GM18499 (cell line): ENCODE data around the gene TMEM181.

ENCODE experiments used
- ATAC-seq: cut with Tn5 transposase; IDR thresholded peaks from one replicate; pipeline ENCODE4 v1.9.1; 2021; ENCODE audit warnings: moderate number of reproducible peaks; ENCODE audit not compliant: insufficient read depth, unreplicated experiment

The TMEM181 gene

DNA sequence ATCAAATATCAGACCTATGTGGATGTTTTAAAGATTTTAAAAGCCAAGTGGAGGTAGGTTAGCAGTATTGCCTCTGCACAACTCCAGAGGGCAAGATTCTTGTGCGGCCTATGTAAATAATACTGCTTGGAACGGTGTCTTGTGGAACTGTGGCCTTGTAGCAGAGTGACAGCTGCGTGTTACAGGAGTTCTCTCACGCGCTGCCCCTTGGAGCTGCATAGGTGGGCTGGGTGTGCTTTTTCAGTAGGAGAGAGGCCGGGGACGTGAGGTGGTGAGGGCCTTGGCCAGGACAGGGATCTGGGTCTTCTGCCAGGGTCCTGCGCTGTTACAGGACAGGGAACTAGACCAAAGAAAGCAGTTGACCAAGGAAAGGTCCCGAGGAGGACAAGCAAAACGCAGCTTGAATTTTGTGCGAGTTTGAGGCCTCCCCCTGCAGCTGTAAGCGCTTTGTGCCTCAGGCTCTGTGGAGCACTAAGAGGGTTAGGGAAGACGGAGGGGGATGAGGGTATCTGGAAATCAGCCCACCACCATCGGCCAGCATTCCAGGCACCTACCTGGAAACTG lies 1.5 kb downstream of the TMEM181 start:
- no peak for ATAC-seq

DNA sequence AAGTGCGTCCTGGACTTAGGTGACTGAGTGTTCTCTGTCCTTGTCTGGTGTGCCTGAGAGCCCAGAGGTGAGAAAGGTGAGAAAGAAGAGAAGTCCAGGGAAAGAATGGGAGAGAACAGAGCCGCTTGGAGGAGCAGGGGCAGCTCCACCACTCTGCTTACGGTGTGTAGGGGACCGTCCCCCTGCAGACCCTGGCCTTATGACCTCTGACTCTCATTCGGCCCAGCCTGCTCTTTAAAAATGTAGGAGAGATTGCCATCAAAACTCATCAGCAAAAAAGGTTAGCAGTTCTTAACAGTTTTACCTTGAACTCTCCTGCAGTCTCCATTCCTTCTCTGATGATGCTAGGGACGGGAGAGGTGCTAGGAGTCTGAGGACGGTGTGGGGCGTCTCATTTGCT lies 2.0 kb downstream of the TMEM181 start:
- no peak for ATAC-seq

DNA sequence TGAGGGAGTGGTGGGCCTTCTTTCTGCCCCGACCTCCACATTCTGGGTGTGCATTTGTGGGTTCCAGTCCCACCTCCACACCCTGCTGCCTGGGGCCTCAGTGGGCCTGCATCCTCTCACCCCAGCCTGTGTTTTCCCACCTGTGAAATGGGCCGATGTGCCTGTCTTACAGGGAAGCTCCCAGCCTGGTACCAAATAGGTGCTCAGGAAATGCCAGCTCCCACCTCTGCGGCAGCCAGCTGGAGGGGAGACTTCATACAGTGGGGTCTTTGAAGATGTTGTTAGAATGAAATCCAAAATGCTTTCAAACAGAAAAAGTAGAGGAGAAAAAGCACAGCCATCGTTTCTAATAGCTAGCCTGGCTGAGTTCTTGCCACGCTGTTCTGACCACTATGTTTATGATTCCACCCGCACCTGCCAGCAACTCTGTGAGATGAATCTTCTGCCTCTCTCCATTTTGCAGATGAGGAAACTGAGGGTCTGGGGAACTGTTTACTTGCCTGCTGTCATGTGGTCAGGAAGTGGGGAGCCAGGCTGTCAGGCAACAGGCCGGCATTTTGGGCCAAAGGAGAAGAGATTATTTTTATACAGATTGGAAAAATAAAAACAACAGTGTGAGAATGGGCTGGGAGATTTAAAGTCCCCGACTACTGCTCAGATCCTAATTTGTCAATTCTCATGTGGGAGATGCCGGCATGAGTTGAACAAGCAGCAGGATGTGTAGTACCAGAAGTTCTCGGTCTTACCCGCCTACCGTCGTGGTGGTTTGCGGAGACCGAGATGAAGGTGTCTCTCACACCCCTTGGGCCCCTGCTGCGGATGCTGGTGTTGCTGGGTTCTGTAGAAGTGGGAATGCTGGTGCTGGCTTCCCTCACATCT lies 4.6 kb downstream of the TMEM181 start:
- ATAC-seq: no peak

DNA sequence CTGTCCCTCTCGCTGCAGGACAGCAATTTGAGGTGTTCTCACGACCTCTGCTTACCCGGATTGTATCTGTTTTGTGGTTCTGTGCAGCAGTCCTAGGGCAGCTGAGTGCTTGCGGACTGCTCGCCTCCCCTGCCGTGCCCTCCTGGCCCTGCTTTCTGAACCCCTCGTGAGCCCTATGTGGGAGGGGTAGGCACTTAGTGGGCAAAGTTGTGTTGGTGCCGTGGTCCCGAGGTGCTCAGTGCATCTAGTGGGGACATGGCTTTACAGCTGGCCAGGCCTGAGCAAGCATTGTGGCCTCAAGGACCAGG lies 5.2 kb downstream of the TMEM181 start:
- no peak for ATAC-seq

DNA sequence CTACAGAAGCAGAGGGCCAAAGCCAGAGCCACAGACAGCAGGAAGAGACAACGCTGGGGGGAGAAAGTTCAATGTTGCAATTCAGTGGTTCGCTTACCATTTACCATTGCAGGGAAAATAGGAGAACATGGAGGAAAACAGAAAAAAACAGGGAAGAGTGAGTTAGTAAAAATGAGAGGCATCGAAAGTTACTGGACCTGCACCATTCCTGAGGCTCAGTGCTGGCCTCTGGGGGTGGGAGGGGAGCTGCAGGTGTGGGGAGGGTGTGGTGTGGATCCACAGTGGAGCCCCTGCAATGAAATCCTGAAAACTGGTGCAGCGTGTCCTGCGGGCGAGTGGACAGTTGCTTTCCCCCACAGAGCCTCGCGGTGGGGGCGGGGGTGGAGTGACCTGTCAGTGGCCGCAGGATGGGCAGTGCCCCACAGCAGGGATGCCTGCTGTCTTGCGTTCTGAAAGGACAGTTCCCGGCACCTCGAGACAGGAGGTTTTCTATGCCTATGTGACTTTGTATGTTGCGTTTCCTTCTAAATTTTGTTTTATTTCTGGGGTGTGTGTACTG lies 5.7 kb downstream of the TMEM181 start:
- ATAC-seq: no peak

DNA sequence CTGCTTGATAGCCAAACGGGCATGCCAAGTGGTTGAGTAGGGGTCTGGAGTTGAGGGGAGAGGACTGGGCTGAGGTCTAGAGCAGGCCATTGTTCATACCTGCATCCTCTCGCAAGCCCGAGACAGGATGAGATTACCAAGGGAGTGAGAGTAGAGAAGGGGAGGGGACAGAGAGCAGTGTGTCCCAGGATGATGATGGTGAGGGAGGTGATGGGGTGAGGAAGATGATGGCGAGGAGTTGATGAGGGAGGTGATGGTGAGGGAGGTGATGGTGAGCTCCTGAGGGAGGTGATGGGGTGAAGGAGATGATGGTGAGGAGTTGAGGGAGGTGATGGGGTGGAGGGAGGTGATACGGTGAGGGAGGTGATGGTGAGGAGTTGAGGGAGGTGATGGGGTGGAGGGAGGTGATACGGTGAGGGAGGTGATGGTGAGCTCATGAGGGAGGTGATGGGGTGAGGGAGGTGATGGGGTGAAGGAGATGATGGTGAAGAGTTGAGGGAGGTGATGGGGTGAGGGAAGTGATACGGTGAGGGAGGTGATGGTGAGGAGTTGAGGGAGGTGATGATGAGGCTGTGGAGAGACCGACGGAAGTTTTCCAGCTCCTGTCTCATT lies 6.4 kb downstream of the TMEM181 start:
- no peak for ATAC-seq

DNA sequence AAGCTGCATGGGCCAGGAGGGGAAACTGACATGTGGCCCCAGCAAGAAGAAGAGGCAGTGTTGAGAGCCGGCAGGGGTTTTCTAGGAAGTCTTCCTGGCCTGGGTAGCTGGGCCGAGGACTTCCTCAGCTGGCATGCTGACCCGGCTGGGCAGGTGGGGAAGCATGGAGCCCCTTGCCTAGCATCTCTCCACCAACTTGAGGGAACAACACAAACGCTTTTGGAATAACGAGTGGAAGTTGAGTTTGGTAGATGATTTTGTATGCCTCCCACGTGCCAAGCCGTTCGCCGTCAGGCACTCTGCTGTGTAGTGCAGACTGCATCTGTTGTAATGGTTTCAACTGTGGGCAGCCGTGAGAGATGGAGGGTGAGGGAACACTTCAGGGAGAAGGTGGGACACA lies 7.3 kb downstream of the TMEM181 start:
- no peak for ATAC-seq

DNA sequence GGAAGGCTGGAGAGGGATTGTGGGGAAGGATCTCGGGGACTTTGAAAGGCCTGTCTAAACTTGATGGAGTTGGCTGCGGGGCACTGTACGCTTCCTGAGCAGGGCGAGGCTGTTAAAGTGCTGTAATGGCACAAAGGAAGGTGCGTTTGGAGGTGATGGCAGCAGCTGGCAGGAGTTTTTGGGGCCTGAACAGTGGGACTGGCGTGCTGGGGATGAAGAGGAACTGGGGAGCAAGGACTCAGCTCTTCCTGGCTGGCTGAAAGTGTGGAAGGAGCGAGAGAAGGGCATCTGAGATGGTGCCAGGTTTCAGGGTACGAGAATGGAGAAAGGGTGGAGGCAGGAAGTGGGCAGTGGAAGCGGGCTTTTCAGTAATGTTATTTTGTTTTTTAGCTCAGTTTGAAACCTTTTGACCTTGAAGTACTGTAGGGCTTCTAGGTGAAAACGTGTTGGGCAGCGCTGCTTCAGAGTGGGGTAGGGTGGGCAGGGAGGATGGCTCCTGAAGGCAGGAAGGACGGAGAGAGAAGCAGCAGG lies 8.0 kb downstream of the TMEM181 start:
- ATAC-seq: no peak

DNA sequence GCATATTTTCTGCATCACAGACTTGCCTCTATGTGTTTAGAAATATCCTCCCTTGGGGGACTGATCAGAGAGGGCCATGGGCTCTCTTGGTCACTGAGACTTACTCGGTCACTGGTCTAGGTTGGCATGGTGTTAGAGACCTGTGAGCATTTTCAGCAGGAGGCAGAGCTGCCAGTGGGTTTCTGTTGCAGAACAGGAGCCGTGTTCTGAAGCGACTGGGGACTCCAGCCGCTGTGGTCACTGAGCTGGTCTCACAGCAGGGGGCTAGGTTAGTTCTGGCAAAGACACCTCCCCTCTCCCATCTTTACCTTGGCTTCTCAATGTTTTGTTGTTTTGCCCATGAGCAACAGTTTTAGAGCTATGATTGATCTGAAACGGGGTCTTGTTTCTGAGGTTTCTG lies 8.7 kb downstream of the TMEM181 start:
- ATAC-seq: no peak

DNA sequence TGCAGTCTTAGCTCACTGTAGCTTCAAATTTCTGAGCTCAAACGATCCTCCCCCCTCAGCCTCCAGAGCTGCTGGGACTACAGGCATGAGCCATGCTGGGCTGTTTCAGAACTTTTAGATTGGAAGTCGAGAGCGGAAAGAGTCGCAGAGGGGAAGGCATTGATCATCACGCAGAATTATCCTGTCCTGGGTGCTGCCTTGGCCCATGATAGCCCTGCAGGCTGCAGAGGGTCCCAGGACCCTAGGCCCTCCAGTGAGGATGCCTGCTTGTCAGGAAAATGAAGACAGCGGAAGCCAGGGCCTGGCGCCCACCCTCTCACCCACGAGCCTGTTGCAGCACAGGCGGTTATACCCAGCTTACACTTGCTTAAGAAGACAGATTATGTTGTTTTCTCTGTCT lies 9.1 kb downstream of the TMEM181 start:
- no peak for ATAC-seq

DNA sequence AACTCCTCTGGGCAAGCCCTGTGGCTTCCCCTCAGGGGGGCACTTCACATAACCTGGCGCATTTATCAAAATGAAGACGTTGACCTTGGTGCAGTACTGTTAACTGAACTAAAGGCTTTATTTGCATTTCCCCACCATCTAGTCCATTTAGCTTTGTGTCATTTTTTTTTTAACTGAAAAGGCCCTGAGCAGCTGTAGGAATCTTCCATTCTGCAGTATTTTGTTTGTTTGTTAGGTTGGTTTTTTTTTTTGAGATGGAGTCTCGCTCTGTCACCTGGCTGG lies 10.7 kb downstream of the TMEM181 start:
- ATAC-seq: no peak

DNA sequence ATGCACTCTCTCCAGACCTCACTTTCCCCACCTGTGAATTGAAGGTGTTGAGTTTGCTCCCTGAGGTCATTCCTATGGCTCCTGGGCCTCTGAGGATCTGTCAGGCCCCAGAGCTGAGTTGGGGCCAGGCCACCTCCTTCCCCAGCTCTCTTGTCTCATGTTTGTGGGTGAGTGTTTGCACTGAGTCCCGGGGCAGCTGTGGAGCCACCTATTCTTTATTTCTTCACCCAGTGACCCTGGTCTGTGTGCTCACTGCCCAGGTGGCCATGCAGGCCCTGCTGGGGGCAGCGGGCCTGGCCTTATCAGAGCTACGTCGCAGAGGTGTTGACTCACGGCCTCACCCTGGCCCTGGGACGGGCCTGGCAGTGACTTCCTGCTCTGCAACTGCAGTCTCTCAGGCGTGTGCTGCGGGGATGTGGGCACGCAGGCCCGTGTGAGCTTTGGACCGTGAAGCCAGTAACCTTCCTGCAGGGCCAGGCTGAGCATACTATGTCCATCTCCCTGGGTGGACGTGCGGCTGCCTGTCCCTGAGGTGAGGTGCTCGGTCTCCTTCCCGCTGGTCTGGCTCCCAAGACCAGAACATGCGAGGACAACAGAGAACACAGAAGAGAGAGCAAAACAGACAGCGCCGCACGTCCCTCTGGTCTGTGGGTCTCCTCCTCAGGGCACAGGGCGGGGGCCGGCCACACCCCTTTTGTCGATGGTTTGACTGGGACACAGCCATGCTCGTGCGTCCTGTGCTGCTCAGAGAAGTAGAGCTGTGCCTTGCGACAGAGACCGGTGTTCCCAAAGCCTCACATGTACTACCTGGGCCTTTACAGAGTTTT lies 12.1 kb downstream of the TMEM181 start:
- no peak for ATAC-seq

DNA sequence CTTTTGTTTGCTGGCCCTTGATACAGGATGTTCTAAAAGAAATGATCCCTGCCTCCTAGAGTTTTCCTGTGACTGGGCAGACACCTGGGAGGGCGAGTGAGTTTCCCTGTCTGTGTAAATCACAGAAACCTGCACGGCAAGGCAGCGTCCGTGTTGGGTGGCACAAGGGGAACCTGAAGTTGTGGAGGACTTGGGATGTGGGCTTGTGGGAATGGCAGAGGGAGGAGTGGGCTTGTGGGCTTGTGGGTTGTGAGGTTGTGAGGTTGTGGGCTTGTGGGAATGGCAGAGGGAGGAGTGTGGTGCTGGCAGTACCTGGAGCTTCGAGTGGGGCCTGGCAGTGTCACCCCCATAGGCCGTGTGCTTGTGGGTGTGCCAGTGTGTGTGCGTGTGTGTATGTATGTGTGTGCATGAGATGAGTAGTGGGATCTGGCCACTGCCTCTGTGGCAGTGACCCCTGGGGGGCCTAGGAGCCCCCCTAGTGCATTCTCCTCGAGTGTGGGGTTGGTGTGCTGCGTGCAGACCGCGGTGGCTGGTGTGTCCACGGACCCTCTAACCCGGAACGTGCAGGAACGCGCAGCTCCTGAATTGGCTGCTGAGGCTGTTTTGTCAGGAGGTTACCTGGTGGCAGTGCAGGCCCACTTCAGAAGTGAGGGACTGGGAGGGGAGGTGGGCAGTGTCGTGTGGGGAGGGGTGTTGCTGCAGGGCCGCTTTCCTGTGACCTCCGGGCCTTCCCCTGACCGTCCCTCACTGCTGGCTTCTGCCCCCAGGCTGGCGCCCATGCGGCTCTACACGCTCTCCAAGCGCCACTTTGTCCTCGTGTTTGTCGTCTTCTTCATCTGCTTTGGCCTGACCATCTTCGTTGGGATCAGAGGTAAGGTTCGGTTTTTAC lies 13.0 kb downstream of the TMEM181 start:
- no peak for ATAC-seq

DNA sequence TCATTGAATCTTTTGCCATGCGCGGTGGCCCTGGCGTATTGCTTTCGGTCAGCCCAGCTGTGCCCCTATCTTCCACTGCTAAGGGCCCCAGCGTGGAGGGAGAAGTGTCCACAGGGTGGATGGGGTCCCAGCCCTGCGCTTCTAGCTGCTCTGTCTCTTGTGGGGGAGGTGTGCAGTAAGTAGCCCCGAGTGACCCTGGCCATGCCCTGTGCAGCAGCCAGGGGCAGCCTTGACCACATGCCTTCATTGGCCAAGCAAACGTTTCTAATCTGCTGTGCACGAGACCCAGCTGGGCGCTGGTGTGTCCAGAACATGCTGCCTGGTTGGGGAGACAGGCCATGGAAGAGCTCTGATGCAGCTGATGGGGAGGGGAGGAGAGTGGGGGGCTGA lies 13.6 kb downstream of the TMEM181 start:
- ATAC-seq: no peak

DNA sequence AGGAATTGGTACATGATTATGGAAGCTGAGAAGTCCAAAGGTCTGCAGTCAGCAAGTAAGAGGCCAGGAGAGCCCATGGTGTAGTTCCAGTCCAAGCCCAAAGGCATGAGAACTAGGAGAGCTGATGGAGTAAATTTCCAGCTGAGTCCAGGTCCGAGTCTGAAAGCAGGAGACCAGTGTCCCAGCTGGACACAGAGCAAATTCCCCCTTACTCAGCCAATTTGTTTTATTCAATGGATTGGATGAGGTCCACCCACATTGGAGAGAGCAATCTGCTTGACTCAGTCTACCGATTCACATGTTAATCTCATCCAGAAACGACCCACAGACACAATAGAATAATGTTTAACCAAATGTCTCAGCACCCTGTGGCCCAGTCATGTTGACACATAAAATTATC lies 14.9 kb downstream of the TMEM181 start:
- no peak for ATAC-seq

DNA sequence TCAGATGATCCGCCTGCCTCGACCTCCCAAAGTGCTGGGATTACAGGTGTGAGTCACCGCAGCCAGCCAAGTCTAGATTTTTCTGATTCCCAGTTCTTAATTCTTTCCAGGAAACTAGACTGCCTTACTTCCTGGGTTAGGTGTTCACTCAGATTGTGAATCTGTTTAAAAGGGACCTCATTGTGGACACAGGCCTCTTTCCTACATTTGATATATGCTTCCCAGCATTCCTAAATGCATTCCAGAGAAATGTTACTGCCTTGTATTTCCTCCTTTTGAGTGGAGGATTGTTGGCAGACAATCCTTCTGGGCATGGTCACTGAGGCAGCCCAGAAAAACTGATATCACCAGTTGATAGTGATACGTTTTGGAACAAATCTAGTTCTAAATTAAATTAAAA lies 15.7 kb downstream of the TMEM181 start:
- ATAC-seq: no peak

DNA sequence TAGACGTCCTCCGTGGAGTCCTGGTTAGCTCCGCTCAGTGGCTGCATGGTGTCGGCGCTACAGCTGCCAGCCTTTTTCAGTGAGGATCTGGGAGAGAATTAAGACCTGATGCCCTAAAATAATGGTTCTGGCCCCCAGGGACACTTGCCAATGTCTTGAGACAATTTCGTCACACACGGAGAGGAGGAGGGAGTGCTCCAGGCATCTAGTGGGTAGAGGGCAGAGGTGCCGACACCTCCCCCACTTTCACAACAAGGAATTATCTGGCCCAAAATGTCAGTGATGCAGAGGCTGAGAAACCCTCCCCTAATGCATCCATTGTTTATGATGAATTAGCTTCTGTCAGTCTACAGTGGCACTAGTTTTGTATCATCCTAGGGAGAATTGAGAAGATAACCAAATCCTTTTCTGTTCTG lies 24.4 kb downstream of the TMEM181 start:
- no peak for ATAC-seq

DNA sequence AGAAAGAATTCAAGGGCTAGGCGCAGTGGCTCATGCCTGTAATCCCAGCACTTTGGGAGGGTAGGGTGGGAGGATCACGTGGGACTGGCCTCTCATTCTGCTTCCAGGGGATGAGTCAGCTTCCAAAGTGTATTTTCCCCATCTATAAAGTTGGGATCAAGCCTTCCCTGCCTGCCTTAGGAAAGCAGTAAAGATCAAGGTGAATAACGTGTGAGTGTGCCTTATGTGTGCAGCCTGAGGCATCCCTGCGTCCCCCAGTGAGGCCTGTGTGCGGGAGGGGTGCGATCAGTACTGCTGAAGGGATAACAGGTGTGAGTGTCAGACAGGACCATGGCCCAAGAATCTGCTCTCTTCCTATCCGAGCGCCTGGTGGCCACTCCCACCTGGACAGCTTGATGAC lies 26.8 kb downstream of the TMEM181 start:
- no peak for ATAC-seq

DNA sequence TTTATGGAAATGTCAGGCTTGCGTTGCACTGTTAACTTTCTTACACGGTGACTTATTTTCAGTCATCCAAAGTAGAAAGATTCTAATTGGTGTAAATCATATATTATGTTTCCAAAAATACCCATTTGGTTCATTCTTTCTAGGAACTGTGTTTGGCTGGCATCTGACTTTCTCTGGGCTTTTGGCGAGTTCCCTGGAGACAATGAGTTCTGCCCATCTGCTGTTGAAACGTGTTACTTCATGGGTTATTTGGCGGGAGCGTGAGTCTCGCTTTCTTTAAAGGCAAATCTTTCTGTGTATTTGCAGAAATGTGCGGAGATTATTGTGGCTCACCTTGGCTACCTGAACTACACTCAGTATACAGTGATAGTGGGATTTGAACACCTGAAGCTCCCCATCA lies 29.5 kb downstream of the TMEM181 start:
- no peak for ATAC-seq
